GM18868 (cell line): ENCODE results near the gene HOXB8.

Experiments used
- ATAC-seq: cut with Tn5 transposase; IDR thresholded peaks from one replicate; pipeline ENCODE4 v1.9.1; 2021; ENCODE audit warnings: mild to moderate bottlenecking, moderate library complexity; ENCODE audit not compliant: unreplicated experiment

Gene HOXB8

GRCh38 chr17:48596735-48597527, 18.2 kb downstream of the HOXB8 start:
- no peak for ATAC-seq

- ATAC-seq: no peak
These were observed 18.9 kb downstream of the HOXB8 start for GRCh38 chr17:48596000-48596734.

GRCh38 chr17:48595278-48595999, 19.7 kb downstream of the HOXB8 start:
- ATAC-seq: no peak

- no peak for ATAC-seq
These were observed 20.4 kb downstream of the HOXB8 start for GRCh38 chr17:48594538-48595277.

- ATAC-seq: no peak
These were observed 21.1 kb downstream of the HOXB8 start for GRCh38 chr17:48593840-48594537.

GRCh38 chr17:48593126-48593829, 21.8 kb downstream of the HOXB8 start, which contains the start of gene HOXB5:
HOXB5 (minus strand) TSS chr17:48593779; CDS start chr17:48593682, 97 bp downstream.
- no peak for ATAC-seq

- ATAC-seq: no peak
These were observed 22.5 kb downstream of the HOXB8 start for GRCh38 chr17:48592577-48592976.

GRCh38 chr17:48592057-48592514, 23.0 kb downstream of the HOXB8 start:
- no peak for ATAC-seq

- no peak for ATAC-seq
These were observed 23.6 kb downstream of the HOXB8 start for GRCh38 chr17:48591255-48592056.

- no peak for ATAC-seq
These were observed 24.4 kb downstream of the HOXB8 start for GRCh38 chr17:48590607-48591161.

- ATAC-seq: no peak
These were observed 25.1 kb downstream of the HOXB8 start, which contains the start of gene HOXB3 for GRCh38 chr17:48589831-48590606. HOXB3 (minus strand) TSS chr17:48590241; CDS start chr17:48552474, 37,767 bp downstream.

GRCh38 chr17:48589060-48589830, 25.8 kb downstream of the HOXB8 start:
- no peak for ATAC-seq

GRCh38 chr17:48588528-48588927, 26.6 kb downstream of the HOXB8 start:
- no peak for ATAC-seq

GRCh38 chr17:48588074-48588415, 27.0 kb downstream of the HOXB8 start:
- no peak for ATAC-seq

GRCh38 chr17:48587276-48588073, 27.6 kb downstream of the HOXB8 start:
- ATAC-seq: no peak
